CD4-positive, alpha-beta T cell treated with Interleukin-1 beta for 1 hour (primary cell): ENCODE measurements around the gene DENND1B.
"Not testable (repeated sequence)": the region's sequence is repeated elsewhere in the genome, so short reads cannot be mapped to it uniquely, and the experiment has no call there.

Experiments used
- DNase-seq, 2 donors: peaks; one replicate each; pipeline ENCODE4 v3.0.0-alpha.2; 2020 to 2022

DENND1B gene

DNA sequence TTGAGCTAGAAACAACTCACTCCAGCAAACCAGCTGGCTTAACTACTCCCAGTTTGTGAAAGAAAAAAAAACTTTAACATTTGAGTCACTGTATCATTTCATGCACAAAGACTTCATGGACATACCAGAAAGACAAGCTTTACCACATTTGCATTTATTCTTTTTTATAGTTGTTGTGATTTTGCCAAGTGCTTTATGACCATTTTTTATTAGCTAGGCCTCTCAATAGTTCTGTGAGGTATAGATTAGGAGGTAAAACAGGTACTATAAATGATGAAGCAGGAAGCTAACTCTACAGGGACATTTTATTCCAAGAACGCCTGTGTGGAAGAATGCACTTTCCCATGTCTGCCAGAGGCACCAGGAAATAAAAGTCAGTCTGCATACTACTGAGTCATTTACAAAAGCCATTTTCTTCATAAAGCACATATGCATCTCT, 8.2 kb upstream of the DENND1B start:
- DNase-seq: no peak

DNA sequence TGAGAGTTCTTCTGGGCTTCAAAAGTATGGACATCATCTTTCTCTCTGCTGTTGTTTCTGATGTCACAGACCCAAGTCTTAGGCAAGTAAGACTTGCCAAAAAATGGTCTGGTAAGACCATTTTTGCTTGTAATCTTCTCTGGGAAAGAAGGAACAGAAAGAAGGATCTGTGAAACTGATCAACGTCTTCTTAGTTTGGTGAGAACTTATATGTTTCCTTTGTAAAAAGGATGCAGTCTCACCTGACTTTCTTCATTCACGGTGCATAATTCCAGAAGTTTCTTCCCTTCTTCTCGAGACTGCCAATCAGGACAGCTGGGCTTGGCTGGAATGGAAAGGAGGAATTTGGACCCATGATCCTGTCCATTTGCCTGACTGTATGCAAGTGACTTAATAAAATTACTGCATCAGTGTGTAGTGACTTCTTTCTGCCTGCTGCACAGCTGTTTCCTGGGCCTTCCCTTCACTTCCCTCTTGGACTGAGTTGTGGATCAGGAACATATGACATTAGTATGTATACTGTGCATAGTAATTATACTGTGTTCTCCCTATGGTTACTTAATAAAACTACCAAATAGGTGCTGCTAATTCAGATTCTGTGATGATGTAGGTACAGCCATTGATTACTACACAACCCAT, 7.6 kb upstream of the DENND1B start:
- DNase-seq: no peak

DNA sequence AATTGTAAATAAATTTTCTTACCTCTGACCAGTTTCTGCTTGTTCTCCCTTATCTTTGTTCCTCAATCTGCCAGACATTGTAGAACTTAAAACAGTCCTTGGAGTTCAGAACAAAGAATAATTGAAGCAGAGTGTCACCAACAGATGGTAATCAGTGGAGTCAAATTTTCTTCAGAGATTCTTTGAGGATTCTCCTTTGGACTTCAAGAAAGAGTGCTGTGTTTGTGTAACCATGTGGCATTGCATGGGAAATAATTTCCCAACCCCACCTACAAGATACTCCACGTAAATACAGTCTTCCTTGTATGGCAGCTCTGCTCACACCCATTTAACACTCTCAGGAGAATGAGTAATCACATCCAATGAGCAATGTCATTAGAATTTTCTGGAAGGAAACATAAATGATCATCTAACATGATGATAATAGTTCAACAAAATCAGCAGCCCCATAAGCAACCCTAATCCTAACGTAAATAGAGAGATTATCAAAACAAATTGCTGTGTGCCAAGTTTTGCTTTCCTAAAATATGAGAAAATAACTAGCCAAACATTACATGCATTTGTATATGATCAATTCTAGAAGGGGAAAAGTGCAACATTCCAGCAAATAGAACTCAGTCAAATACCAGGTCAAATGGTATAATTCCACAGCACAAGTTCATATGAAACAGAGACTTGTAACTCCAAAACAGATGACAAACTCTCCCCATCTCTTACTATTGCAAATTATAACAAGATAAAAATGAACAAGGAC, 6.9 kb upstream of the DENND1B start:
- no peak for DNase-seq

DNA sequence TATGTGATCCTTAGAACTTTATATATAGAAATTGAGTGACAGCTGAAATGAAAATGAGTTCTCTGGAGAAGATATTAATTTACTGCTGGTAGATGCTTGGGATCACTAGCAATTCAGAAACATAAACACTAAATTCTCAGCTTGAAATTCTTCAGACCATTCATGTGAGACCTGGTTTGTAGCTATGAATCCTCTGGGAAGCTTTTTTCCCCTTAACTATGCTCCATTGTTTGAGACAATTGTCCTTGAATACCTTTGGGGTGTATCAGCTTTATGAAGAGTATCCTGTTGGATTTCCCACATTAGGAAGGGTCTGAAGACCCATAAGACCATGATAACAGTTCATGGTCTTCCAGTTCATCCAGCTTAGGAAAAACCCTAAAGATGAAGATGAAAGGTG, 4.6 kb upstream of the DENND1B start:
- DNase-seq: no peak

DNA sequence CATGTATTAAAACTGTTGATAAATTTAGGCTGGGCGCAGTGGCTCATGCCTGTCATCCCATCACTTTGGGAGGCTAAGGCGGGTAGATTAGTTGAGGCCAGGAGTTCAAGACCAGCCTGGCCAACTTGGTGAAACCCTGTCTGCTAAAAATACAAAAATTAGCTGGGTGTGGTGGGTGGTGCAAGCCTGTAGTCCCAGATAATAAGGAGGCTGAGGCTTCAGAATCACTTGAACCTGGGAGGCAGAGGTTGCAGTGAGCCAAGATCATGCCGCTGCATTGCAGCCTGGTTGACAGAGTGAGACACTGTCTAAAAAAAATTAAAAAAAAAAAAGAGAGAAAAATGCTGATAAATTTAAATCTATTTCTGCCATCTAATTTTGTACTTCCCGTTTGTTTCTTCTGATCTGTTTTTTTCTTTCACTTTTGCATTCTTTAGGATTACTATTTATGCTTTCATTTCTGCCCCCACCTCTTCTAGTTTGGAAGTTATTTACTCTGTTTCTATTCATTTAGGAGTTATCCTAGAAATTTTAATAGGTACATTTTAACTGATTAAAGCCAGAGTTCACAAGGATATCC, 3.2 kb upstream of the DENND1B start:
- no peak for DNase-seq

DNA sequence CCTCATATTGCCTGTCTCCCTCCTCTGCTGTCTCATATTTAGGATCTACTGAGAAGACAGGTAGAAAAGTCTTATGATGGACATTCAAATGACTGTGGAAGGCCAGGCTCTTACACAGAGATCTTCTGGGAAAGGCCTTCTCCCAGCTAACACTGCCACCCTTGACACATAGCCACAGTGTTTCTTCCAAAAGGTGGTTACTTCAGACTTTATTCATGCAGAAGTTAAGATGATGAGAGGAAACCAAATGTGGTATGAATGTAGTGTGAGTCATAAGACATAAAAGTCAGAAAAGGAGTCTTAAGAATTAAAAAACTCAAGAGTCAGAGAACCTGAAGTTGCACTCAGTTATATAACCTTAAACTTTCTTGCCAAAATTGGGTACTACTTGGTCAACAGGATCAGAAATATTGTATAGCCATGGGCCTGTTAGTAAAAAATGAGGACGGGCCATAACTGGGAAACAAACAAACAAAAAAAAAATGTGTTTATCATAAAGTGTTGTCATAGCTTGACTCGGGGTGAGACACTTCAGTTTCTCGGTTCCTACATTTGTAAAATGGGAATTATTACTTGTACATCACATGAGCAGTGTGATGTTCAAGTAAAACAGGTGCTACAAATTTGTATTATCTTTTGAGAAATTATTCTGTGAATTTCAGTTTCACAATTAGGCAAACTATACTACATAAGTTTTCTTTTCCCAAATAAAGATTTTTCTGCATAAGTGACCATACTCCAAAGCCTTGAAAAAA, 1.2 kb upstream of the DENND1B start:
- DNase-seq: peak in 1 of 2 donors; percentile 43

DNA sequence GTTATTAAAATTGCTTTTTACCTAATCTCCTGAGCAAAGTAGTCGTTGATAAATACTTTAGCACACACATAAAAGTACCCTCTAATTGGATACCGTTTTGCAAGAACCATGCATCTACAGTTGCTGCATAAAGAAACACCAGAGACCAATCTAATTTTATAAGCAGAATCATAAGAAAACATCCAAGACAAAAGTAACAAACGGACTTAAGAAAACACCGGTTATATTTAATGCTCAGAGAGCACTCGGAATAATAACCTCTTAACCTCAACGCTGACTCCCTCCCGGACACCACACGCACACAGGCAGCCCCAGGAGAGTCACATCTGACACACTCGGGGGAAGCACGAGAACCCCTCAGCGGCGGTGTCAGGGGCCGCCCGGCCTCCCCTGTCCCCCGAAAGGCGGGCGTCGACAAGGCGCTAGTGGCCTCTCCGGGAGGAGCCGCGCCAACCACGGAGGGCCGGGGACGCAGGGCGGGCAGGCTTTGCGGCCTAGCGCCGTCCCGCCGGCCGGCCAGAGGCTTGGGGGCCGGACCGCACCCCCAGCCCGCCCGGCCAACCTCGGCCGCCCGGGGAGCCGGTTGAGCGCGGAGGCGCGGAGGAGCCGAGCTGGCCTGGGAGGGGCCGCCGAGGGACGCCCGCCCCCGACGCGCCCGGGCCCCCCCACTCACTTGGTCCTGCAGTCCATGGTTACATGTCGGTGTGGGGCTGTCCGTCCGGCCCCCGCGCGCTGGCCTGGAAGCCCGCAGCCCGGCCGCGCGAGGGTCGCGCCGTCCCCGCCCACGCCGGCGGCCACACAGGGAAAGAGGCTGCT, 606 bp downstream of the DENND1B start:
- DNase-seq: peak; percentile 47 to 49

DNA sequence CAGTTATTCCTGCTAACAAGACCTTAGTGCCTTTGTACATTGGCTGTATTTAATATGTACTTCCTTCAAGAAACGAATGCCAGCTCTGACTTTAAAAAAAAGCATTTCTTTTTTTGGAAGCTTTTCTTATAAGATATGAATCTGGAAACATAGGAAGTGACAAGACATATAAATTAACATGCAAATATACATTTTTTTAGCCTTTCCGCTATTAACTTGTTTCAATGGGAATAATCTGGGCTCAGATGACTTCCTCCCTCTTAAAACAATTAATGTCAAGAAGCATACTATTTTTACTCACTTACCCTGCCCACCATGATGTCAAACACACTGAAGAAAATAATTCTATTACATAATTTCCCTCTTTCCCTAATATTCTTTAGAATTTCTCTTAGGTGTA, 1.4 kb downstream of the DENND1B start:
- DNase-seq: no peak

DNA sequence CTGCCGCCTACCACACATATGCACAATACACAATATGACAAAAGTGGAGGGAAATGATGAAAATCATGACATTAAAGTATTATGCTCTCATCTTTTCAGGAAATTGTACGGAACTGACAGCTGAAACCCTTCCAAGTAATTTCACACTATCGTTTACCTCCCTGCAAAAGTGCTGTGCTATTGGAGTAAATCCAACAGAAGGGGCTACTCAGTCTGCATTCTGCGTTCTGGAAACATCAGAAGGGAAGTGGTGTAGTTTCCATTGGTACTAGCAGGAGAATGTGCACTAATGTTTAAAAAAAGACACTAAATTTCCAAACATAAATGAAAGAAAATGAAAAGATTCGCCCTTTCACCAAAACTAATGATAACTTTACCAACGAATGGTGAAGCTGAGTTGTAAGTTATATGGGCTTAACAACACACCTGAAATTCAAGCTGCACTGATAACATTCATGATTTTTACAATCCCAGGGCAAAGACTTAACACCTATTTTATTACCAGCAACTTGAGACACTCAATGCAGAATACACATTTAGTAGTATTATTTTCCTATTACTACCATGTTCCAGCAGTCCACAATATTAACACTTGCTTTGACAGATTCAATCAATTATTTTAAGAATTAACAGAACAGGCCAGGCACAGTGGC, 3.2 kb downstream of the DENND1B start:
- DNase-seq: no peak

DNA sequence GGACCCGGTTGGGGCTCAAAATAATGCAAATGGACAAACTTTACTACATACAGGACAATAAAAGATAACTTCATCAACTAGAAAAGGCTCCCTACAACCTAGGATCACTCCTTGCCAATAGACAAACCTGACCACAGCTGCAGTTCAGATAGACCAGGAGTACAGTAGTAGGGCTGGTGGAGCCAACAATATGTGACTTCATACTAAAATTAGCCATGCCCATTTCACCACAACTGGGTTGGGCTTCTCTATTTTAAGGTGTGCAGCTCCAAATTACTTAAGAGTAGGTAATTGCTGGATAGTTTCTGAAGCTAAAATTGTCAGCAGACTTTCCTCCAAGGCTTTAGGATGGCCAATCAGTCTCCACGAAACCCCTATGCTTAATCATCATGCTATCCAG, 3.9 kb downstream of the DENND1B start:
- no peak for DNase-seq

DNA sequence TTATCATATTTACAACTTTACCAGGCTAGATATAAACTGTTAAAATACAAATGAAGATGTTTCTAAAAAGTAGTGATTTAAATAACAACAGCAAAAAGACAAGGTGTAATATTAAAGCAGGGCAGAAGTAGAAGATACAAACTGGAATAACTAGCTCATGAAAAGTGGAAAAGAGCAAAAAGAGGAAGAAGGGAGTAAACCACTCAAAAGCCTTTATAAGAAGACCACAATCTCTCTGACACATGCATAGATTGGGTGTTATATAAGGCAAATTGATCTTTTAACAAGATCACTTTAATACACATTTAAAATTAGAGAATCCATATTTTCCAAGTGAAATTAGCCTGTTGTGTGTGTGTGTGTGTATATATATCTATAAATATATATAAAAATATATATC, 5.0 kb downstream of the DENND1B start:
- no peak for DNase-seq

DNA sequence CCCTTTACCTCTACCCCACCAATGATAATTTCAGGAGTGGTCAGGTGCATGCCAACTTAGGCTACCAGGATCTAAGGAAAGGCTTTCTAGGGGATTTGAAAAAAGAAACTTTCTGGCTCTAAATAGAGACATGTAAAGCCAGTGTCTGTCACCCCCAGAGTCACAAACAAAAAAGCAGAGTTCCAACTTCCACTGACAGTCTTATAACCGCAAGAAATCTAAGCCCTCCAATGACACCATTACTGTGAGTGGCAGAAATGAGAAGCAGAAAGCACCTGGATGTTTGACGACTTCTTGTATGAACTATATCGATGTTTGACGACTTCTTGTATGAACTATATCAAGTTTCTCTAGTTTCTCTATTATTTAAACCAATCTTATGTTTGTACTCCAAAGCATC, 6.0 kb downstream of the DENND1B start:
- no peak for DNase-seq

DNA sequence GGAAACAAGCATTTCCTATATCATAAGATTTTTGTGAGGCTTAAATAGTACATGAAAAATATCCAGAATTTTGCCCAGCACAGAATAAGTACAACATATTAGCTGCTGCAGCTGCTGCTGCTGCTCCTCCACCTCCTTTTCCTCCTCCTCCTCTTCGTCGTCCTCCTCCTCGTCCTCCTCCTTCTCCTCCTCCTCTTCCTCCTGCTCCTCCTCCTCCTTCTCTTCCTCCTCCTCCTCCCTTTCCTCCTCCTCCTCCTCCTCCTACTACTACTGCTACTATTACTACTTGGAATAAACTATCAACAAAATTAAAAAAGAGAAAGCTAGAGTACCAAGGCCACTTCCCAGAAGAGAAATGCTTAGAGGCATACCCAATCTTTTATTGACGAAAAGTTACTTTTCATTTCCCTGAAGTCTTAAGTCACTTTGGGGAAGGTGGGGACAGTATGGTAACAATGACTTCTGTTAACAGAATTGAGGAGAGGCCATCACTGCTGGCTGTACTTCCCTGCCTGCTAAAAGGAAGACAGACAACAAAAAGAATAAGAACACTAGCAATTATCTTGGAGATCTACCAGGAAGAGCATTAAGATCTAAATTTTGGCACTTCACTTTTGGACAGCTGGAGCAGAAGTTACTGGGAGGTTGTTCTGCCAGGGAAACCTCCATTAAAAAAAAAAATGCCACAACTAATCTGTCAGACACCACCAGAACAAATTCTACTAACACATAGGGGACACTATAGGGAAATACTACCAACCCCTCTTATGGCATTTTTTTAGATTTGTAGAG, 7.1 kb downstream of the DENND1B start:
- DNase-seq: no peak

DNA sequence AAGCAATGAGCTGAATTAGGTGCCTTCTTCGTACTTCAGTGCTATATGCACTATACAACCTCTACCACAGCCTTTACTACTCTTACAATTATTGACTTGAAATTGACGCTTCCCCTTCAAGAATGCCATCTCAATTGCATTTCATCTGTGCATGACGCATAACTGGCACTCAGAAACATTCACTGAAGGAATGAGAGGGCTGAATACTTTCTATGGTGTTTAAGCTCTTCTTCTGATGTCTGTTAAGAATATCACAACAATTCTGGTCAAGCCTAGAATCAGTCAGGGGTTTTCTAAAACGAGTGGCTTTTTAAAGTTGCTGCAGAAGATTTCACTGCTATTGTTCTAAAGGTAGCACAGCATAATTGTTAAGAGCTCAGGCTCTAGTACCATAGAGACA, 11.5 kb downstream of the DENND1B start:
- DNase-seq: no peak

DNA sequence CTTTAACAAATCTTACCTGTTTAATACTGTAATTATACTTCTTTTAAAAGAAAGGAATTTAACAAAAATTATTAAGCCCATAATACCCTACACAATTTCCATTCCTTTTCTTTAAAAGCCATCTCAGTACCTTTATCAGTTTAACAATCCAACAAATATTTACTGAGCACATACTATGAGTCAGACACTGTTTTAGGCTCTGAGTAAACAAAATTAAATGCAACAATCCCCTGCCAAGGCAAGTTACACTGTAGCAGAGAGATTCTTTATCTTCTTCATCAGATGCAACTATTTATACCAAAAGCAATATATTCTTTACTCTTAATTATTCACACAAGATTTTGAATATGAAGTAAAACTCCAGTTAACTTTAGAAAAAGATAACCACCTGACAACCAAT, 12.0 kb downstream of the DENND1B start:
- no peak for DNase-seq

DNA sequence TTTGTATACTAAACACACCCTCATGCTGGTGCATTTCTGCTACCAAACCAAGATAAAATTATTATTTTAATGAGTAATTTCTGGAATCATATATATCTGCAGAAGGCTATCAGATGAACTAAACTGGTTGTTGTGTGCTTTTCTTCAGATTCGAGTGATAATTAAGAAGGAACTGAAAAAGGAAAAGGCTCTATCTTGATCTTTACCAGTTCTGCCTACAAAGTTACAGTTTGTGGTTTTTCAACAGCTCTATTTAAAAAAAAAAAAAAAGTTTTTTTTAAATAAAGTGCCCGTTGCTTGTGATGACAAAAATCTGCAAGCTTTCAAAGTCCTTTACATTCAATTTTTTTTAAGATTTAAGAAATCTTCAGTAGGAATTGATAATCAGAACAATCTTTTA, 13.6 kb downstream of the DENND1B start:
- no peak for DNase-seq

DNA sequence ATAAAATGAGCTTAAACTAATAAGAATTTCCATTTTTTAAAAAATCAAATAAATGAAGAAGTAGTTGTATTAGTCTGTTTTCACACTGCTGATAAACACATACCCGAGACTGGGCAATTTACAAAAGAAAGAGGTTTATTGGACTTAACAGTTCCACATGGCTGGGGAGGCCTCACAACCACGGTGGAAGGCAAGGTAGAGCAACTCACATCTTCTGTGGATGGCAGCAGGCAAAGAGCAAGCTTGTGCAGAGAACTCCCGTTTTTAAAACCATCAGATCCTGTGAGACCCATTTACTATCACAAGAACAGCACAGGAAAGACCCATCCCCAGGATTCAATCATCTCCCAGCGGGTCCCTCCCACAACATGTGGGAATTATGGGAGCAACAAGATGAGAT, 19.7 kb downstream of the DENND1B start:
- not testable (repeated sequence) for DNase-seq

DNA sequence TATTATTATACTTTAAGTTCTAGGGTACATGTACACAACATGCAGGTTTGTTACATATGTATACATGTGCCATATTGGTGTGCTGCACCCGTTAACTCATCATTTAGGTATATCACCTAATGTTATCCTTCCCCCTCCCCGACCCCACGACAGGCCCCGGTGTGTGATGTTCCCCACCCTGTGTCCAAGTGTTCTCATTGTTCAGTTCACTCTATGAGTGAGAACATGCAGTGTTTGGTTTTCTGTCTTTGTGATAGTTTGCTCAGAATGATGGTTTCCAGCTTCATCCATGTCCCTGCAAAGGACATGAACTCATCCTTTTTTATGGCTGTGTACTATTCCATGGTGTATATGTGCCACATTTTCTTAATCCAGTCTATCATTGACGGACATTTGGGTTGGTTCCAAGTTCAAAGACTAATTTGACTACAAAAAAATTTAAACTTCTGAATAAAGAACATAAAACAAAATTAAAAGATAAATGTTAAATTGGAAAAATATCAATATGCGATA, 22.6 kb downstream of the DENND1B start:
- not testable (repeated sequence) for DNase-seq

DNA sequence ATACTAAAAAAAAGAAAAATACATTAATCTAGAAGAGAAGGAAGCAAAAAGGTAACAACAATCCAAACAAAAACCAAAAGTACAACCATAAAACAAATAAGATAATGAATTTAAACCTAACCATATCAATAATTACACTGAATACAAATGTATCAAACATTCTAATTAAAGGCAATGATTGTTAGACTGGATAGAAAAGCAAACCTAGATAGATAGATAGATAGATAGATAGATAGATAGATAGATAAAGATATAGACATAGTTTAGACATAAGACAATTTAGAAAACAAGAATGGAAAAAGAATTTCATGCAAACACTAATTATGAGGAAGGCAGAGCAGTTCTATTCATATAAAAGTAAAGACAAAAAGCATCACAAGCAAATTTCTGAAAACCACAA, 24.9 kb downstream of the DENND1B start:
- DNase-seq: no peak

DNA sequence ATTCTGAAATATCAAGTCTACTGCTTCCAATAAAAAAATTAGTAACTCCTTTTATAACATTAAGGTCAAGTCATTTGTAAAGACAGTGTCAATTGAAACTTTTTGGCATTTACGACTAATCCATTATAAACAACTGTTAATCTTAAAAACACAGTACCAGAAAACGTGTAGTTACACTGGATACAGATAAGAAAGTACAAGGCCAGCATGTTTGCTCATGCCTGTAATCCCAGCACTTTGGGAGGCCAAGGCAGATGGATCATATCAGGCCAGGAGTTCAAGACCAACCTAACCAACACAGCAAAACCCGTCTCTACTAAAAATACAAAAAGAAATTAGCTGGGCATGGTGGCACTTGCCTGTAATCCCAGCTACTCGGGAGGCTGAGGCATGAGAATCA, 29.4 kb downstream of the DENND1B start:
- DNase-seq: no peak

DNA sequence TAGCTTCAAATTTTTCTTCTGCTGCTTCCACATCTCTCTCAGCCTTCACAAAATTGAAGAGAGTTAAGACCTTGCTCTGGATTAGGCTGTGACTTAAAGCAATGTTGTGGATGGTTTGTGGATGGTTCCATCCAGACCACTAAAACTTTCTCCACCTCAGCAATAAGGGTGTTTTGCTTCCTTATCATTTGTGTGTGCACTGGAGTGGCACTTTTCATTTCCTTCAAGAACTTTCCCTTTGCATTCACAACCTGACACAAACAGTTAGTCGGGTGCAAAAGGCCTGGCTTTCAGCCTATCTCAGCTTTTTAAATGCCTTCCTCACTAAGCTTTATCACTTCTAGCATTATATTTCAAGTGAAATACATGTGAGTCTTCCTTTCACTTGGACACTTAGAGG, 30.3 kb downstream of the DENND1B start:
- DNase-seq: no peak
